ENCODE data around the gene BCO2. TPM values are rescaled to one million over a fixed set of nuclear protein-coding genes. Genes with fewer than 3 reads are reported as not detected.

BCO2 gene
- total RNA-seq, 4 donors from 2014 or later, result 1.2 to 28.2 (median 2.7) TPM

DNA sequence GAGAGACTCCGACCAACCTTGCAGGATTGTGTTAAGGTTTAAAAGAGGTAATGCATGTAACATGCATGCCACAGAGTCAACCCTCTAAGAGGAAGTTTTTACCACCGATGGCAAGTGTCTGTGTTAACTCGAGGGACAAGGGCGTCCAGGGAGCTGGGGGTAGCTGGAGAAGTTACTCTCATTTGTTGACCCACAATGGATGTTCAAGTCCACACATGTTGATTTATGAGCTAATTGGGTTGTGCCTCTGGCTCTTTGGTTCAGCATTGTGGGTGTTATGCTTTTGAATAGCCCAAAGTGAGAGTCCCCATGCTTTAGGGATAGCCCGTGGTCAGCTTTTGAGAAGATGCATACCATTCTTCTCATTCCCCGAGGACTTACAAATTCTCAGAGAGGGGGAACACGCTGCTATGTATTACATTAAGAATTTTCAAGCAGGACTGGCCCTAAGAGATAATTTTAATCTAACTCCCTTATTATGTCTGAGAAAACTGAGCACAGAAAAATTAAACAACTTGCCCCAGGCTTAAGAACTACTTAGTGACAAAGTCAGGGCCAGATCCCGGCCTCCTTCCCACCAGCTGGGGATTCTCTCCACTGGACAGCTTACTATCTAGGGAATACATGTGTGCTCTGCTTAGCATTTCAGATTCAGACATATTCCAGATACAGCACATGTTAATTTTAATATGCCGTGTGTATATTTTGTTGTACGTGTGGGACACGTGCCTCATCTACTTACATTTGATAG is 90.5 kb downstream of the BCO2 start:
- Histone ChIP-seq H3K27ac (no peak overlapping the region), H3K9me3 (no peaks in the 10 kb centered on the region), H3K27me3 (no peaks in the 10 kb centered on the region), H3K4me1 (no peaks in the 10 kb centered on the region), H3K36me3 (no peaks in the 10 kb centered on the region), H3K4me3 (no peak overlapping the region)
- TF ChIP-seq POLR2A (IDR thresholded peaks at IDR 0.05) (no peak), POLR2AphosphoS5 (IDR thresholded peaks at IDR 0.05) (no peak), EP300 (IDR thresholded peaks at IDR 0.05) (no peak)
- TF ChIP-seq, protein P1, sequence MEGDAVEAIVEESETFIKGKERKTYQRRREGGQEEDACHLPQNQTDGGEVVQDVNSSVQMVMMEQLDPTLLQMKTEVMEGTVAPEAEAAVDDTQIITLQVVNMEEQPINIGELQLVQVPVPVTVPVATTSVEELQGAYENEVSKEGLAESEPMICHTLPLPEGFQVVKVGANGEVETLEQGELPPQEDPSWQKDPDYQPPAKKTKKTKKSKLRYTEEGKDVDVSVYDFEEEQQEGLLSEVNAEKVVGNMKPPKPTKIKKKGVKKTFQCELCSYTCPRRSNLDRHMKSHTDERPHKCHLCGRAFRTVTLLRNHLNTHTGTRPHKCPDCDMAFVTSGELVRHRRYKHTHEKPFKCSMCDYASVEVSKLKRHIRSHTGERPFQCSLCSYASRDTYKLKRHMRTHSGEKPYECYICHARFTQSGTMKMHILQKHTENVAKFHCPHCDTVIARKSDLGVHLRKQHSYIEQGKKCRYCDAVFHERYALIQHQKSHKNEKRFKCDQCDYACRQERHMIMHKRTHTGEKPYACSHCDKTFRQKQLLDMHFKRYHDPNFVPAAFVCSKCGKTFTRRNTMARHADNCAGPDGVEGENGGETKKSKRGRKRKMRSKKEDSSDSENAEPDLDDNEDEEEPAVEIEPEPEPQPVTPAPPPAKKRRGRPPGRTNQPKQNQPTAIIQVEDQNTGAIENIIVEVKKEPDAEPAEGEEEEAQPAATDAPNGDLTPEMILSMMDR (IDR thresholded peaks at IDR 0.05), result no peak
- 67% methylated on average over 9 of the region's 11 CpGs for WGBS
- DNase-seq (ENCODE audit: low spot score in 2 of 2), result no peak

DNA sequence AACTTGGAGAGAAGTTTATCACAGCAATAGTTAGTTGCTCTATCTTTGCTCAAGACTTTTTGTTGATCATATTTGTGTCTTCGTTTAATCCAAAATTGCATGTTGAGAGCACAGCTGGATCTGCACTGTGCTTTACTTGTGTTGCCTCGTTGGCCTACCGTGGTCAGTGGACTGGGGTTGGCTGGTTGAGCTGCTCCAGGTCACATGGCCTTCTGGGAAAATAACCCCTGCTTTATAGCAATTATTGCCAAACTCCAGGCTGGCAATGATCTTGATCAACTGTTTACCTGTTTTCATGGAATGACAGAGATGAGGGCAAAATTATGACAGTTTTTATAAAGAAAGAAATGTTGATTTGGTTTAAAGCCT is 91.1 kb downstream of the BCO2 start:
- TF ChIP-seq POLR2A (IDR thresholded peaks at IDR 0.05), result no peak
- no peak for TF ChIP-seq POLR2AphosphoS5 (IDR thresholded peaks at IDR 0.05)
- no peak for TF ChIP-seq EP300 (IDR thresholded peaks at IDR 0.05)
- TF ChIP-seq, protein P1 (IDR thresholded peaks at IDR 0.05), result no peak
- Histone ChIP-seq H3K4me1 (no peaks in the 10 kb centered on the region), H3K36me3 (no peaks in the 10 kb centered on the region), H3K4me3 (no peak overlapping the region), H3K27me3 (no peaks in the 10 kb centered on the region), H3K9me3 (no peaks in the 10 kb centered on the region), H3K27ac (no peak overlapping the region)
- WGBS, result 82% methylated on average over 3 of the region's 3 CpGs
- no peak for DNase-seq (ENCODE audit: low spot score in 2 of 2)

DNA sequence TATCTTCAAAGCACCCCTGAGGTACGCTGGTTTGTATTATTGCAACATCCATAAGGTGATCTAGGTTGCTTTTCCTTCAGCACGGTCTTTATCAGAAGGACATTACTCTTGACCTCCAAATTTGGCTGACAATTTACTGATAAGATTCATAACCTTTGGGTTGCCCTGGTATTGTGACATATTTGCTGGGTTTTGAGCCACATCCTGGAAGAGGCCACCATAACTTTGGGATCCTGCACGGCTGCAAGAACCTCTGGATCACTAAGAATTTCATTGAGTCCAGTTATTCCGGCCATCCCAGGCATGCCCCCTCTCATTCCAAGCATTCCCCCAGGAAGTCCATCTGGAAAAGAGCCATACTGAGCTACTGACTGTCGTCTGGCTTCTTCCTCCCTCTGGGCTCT is 91.9 kb downstream of the BCO2 start:
- no peak for DNase-seq (ENCODE audit: low spot score in 2 of 2)

DNA sequence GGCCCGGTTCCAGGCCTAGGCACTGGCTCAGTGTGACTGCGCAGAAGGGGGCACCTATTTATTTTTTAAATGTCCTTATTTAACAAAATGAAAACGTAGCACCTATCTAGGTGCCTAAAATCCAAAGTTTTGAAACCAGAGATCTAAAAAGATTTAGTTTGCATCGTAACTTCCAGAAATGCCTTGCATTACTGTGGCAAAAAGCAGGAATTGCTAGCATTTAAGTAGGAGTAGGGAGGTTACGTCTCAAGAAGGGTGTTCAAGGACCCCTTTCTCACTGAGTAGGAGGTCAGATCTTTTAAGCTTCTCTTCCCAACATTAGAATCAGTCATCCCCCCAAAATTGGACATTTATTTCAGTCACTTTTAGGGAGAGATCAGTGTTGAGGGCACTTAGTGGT is 93.1 kb downstream of the BCO2 start:
- no peak for TF ChIP-seq POLR2AphosphoS5 (IDR thresholded peaks at IDR 0.05)

More for the DNA sequence above, 91.9 kb downstream of the BCO2 start:
- 63% methylated on average over 5 of the region's 5 CpGs for WGBS
- no peaks in the 10 kb centered on the region for H3K36me3 ChIP-seq
- H3K27me3 ChIP-seq, result no peaks in the 10 kb centered on the region
- TF ChIP-seq POLR2AphosphoS5 (IDR thresholded peaks at IDR 0.05), result no peak
- TF ChIP-seq, protein P1 (IDR thresholded peaks at IDR 0.05), result no peak
- no peak for TF ChIP-seq EP300 (IDR thresholded peaks at IDR 0.05)
- no peak for TF ChIP-seq POLR2A (IDR thresholded peaks at IDR 0.05)
- H3K27ac ChIP-seq, result no peak overlapping the region
- H3K4me3 ChIP-seq, result no peak overlapping the region
- H3K4me1 ChIP-seq, result no peaks in the 10 kb centered on the region
- no peaks in the 10 kb centered on the region for H3K9me3 ChIP-seq

More for the DNA sequence above, 93.1 kb downstream of the BCO2 start:
- Histone ChIP-seq H3K36me3 (no peaks in the 10 kb centered on the region), H3K27me3 (no peaks in the 10 kb centered on the region), H3K4me3 (no peak overlapping the region), H3K4me1 (no peaks in the 10 kb centered on the region), H3K9me3 (no peaks in the 10 kb centered on the region), H3K27ac (no peak overlapping the region)
- DNase-seq (ENCODE audit: low spot score in 2 of 2), result no peak
- WGBS, result 79% methylated on average over 5 of the region's 5 CpGs

Other genes starting within 250 kb of the BCO2 start
- gene DIXDC1, start 238.2 kb upstream of the BCO2 start, total RNA-seq, result 10 to 100 TPM; 11.8 to 20.9 (median 13.1) TPM
- 10 to 100 TPM; 16.0 to 32.5 (median 24.4) TPM for gene DLAT, start 150.1 kb upstream of the BCO2 start, total RNA-seq
- 1 to 10 TPM; 1.1 to 2.6 (median 2.3) TPM for gene PIH1D2, start 101.5 kb upstream of the BCO2 start, total RNA-seq
- gene NKAPD1, start 101.2 kb upstream of the BCO2 start, total RNA-seq, result 10 to 100 TPM; 14.4 to 20.2 (median 17.1) TPM
- gene TIMM8B, start 88.8 kb upstream of the BCO2 start, total RNA-seq, result 10 to 100 TPM; 15.0 to 48.4 (median 37.1) TPM
- gene SDHD, start 88.6 kb upstream of the BCO2 start, total RNA-seq, result 100 to 1,000 TPM in 3 of 4 donors, 10 to 100 TPM in 1; 64.4 to 125 (median 109) TPM
- 100 to 1,000 TPM; 161 to 329 (median 184) TPM for gene IL18, start 11.4 kb upstream of the BCO2 start, total RNA-seq
- gene TEX12, start 8.1 kb upstream of the BCO2 start, total RNA-seq, result 1 to 10 TPM in 2 of 4 donors, not detected in 2; 1.1 to 1.2 TPM
- gene PTS, start 50.9 kb downstream of the BCO2 start, total RNA-seq, result 10 to 100 TPM; 22.1 to 39.2 (median 32.5) TPM
- gene PLET1, start 85.3 kb downstream of the BCO2 start, total RNA-seq, result not detected